SK-N-SH (cell line): Measurements from ENCODE around the gene SULT6B1. TPM values are rescaled to one million over a fixed set of nuclear protein-coding genes. Genes with fewer than 3 reads are reported as not detected.

Source experiments
- CTCF ChIA-PET: fragments of 300-600, 350-600 bp; formaldehyde crosslinking; extraction: SDS; loops from one replicate; lab custom pipeline; 2021; lab: Yijun Ruan, JAX
- POLR2A ChIA-PET: fragments of 350-600 bp; sonication (Branson Sonifier 250); formaldehyde crosslinking; extraction: SDS; loops from one replicate; lab custom pipeline; 2020; ENCODE audit warnings: antibody characterized with exemption, inconsistent platforms; lab: Yijun Ruan, JAX
- DNase-seq: peaks from one replicate; pipeline ENCODE4 v3.0.0; 2012
- H2AFZ ChIP-seq: fragments of 200-600 bp; sonication (generic); 2 replicates; pipeline ENCODE4 v1.8.1; 2016; ENCODE audit warnings: antibody characterized with exemption, mild to moderate bottlenecking, low read depth
- H3F3A ChIP-seq: fragments of 200-600 bp; sonication (generic); replicated peaks from 2 replicates; pipeline ENCODE3; 2016; ENCODE audit warnings: antibody characterized with exemption, mild to moderate bottlenecking; ENCODE audit not compliant: insufficient read depth
- H3K27ac ChIP-seq, 2 experiments: fragments of 200-500 bp in 1 of 2; fragments of 200-600 bp in 1 of 2; sonication (Bioruptor generic) in 1 of 2; sonication (generic), shearing (Covaris generic) in 1 of 2; 2 replicates each; pipeline versions ENCODE4 v1.5.1 to v1.6.1; 2014 to 2016; ENCODE audit warnings: low read depth in 2 of 2, inconsistent platforms in 1 of 2, low read length in 1 of 2, mild to moderate bottlenecking in 1 of 2, mixed read lengths in 1 of 2
- H3K27me3 ChIP-seq: fragments of 200-600 bp; sonication (generic), shearing (Covaris generic); 2 replicates; pipeline ENCODE4 v1.6.1; 2016; ENCODE audit warnings: mixed run types; ENCODE audit not compliant: insufficient read depth
- H3K36me3 ChIP-seq, 2 experiments: fragments of 200-500 bp in 1 of 2; fragments of 200-600 bp in 1 of 2; sonication (Bioruptor generic) in 1 of 2; sonication (generic) in 1 of 2; replicated peaks in 1 of 2; 2 replicates each; pipeline versions ENCODE3 to v1.5.1; 2014 to 2016; ENCODE audit warnings: low read length in 1 of 2, mild to moderate bottlenecking in 1 of 2; ENCODE audit not compliant: insufficient read depth in 2 of 2, control insufficient read depth in 1 of 2
- H3K4me1 ChIP-seq, 2 experiments: fragments of 200-500 bp in 1 of 2; fragments of 200-600 bp in 1 of 2; sonication (Bioruptor generic) in 1 of 2; sonication (generic), shearing (Covaris generic) in 1 of 2; 2 replicates each; pipeline versions ENCODE4 v1.5.1 to v1.6.1; 2014 to 2016; ENCODE audit warnings: low read depth in 1 of 2, low read length in 1 of 2, mixed run types in 1 of 2; ENCODE audit not compliant: insufficient read depth in 2 of 2, control insufficient read depth in 1 of 2
- H3K4me2 ChIP-seq: fragments of 200-600 bp; sonication (generic), shearing (Covaris generic); 2 replicates; pipeline ENCODE4 v1.6.1; 2017; ENCODE audit warnings: mixed run types
- H3K4me3 ChIP-seq, 2 experiments: fragments of 200-500 bp in 1 of 2; fragments of 200-600 bp in 1 of 2; sonication (Bioruptor generic) in 1 of 2; sonication (generic), shearing (Covaris generic) in 1 of 2; 2 replicates each; pipeline versions ENCODE4 v1.5.1 to v1.8.1; 2014 to 2016; ENCODE audit warnings: low read depth in 2 of 2, inconsistent platforms in 1 of 2, low read length in 1 of 2, mild to moderate bottlenecking in 1 of 2, mixed read lengths in 1 of 2, moderate library complexity in 1 of 2
- H3K79me2 ChIP-seq: fragments of 200-600 bp; sonication (generic); 2 replicates; pipeline ENCODE4 v1.8.1; 2017; ENCODE audit warnings: mild to moderate bottlenecking; ENCODE audit not compliant: insufficient read depth
- H3K9ac ChIP-seq: fragments of 200-600 bp; sonication (generic); 2 replicates; pipeline ENCODE4 v1.6.1; 2017; ENCODE audit warnings: mixed run types
- H3K9me2 ChIP-seq: fragments of 200-600 bp; sonication (generic); 2 replicates; pipeline ENCODE4 v1.6.1; 2017; ENCODE audit warnings: mixed run types
- H3K9me3 ChIP-seq: fragments of 200-600 bp; sonication (generic); 2 replicates; pipeline ENCODE4 v1.6.1; 2017; ENCODE audit warnings: mixed run types, mild to moderate bottlenecking, moderate library complexity
- H4K20me1 ChIP-seq: fragments of 200-600 bp; sonication (generic); 2 replicates; pipeline ENCODE4 v1.6.1; 2017; ENCODE audit warnings: mild to moderate bottlenecking, mixed run types; ENCODE audit not compliant: insufficient read depth
- EP300 ChIP-seq, 2 experiments: IDR thresholded peaks; 2 replicates each; pipeline versions ENCODE4 v1.4.0 to v1.6.1; 2012; ENCODE audit warnings: borderline replicate concordance in 1 of 2, low read depth in 1 of 2, low read length in 1 of 2
- FOXJ3 ChIP-seq: sonication (generic); formaldehyde crosslinking; IDR thresholded peaks from 2 replicates; pipeline ENCODE4 v1.5.1; 2020; ENCODE audit warnings: mild to moderate bottlenecking, missing genetic modification reagents
- GABPA ChIP-seq: IDR thresholded peaks from 2 replicates; pipeline ENCODE4 v1.4.0; 2012; ENCODE audit warnings: low read depth, mild to moderate bottlenecking
- JUND ChIP-seq: IDR thresholded peaks from 2 replicates; pipeline ENCODE4 v1.4.0; 2012
- MEF2A ChIP-seq: IDR thresholded peaks from 2 replicates; pipeline ENCODE4 v1.4.0; 2012; ENCODE audit warnings: low read depth, borderline replicate concordance
- PBX3 ChIP-seq: IDR thresholded peaks from 2 replicates; pipeline ENCODE4; 2012
- POLR2AphosphoS5 ChIP-seq: IDR thresholded peaks from 2 replicates; pipeline ENCODE4 v1.6.1; 2012; ENCODE audit warnings: low read depth, low read length
- RCOR1 ChIP-seq: fragments of 150-350 bp; IDR thresholded peaks from 2 replicates; pipeline ENCODE4 v1.6.1; 2017; ENCODE audit warnings: antibody characterized with exemption, low read length
- REST ChIP-seq: IDR thresholded peaks from 2 replicates; pipeline ENCODE4 v1.6.1; 2012; ENCODE audit warnings: mild to moderate bottlenecking, low read depth, low read length, moderate library complexity
- TAF1 ChIP-seq: IDR thresholded peaks from 2 replicates; pipeline ENCODE4 v1.6.1; 2012; ENCODE audit warnings: low read depth, mild to moderate bottlenecking, low read length, moderate library complexity, borderline replicate concordance
- TCF12 ChIP-seq: IDR thresholded peaks from 2 replicates; pipeline ENCODE4 v1.4.0; 2012
- USF1 ChIP-seq: IDR thresholded peaks from 2 replicates; pipeline ENCODE4 v1.4.0; 2012; ENCODE audit warnings: low read depth, borderline replicate concordance
- WGBS: methylation state at CpG from one replicate; pipeline ENCODE4 v1.1.6; 2017; ENCODE audit warnings: low lambda C conversion rate; 5-methylcytosine and 5-hydroxymethylcytosine counted together
- polyA plus RNA-seq, 3 experiments: library from polyadenylated mRNA; depleted of rRNA; stranded (reverse); fragments of >200 nt; gene quantifications; 2 replicates each; pipeline ENCODE4 v1.2.3, GENCODE V29; 2012
- TF ChIP-seq, protein P1 (sequence below): IDR thresholded peaks from 2 replicates; pipeline ENCODE4 v1.4.0; 2012; ENCODE audit warnings: low read depth

The SULT6B1 gene
- polyA plus RNA-seq, 1 of the 3 experiments (the other 2 are of a cell fraction): not detected

DNA sequence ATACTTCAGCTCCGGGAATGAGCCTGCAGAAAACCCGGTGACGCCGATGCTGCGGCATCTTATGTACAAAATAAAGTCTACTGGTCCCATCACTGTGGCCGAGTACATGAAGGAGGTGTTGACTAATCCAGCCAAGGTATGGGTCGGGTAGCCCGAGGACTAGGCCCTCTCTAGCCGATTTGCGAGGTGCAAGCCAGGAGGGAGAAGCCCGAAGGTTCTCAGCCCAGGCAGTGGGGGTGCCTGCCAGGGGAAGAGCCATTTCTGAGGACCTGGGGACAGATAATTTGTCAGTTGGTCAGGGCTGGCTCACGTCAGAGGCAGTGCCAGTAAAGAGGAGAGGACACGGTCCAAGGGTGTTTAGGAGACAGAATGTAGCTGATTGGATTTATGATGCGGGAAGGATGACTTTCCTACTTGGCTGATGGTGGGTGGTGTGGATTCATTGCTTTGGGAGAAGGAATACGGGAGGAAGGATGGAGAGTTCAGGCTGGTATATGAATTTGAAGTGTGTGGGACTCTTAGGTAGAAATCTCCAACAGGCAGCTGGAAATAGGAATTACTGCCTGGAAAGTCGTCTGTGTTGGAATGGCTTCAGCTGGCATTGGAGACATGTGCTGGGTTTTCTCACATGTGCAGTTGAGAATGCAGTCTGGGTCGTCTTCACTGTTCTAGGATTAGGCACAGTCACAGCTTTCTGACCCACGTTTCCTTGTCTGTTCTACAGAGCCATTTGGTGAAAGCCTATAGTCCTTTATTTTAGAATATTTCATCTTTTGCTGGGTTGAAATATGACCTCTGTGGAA lies 43.9 kb upstream of the SULT6B1 start:
- peak overlapping the region; percentile 94 to 97 for H3K4me3 ChIP-seq
- WGBS: 15% methylated on average over 18 of the region's 18 CpGs
- peaks cover 27 to 49% of the 10 kb centered on the region in 2 experiments for H3K36me3 ChIP-seq
- H2AFZ ChIP-seq: peak overlapping the region; percentile 90
- POLR2A ChIA-PET: interaction anchor here (1.0 kb wide), 1 partner anchor 13 kb away, joined by 7 read pairs; no protein-coding TSS in a partner anchor
- H3K9me2 ChIP-seq: no peaks in the 10 kb centered on the region
- peaks cover 98% of the 10 kb centered on the region for H3K79me2 ChIP-seq
- TF ChIP-seq POLR2AphosphoS5 (no peak), TAF1 (no peak), REST (no peak), FOXJ3 (no peak), TCF12 (no peak), MEF2A (no peak), RCOR1 (no peak), USF1 (no peak), EP300 (IDR thresholded peaks at IDR 0.05; ENCODE audit: borderline replicate concordance in 1 of 2, low read depth in 1 of 2, low read length in 1 of 2) (no peak), JUND (no peak), GABPA (no peak), PBX3 (no peak)
- TF ChIP-seq, protein P1, sequence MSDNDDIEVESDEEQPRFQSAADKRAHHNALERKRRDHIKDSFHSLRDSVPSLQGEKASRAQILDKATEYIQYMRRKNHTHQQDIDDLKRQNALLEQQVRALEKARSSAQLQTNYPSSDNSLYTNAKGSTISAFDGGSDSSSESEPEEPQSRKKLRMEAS: no peak
- H3K4me2 ChIP-seq: peak overlapping the region; percentile 87
- H3K9ac ChIP-seq: peak overlapping the region; percentile 83
- H3K9me3 ChIP-seq: no peaks in the 10 kb centered on the region
- CTCF ChIA-PET: interaction anchor here (0.6 to 1.6 kb wide), 10 partner anchors 9 to 600 kb away, joined by 3 to 5 read pairs (median 4); no protein-coding TSS in a partner anchor
- no peaks in the 10 kb centered on the region for H3K27me3 ChIP-seq
- peaks cover 4% of the 10 kb centered on the region for H3F3A ChIP-seq
- H3K4me1 ChIP-seq: peaks cover 16 to 28% of the 10 kb centered on the region in 2 experiments; a peak in 3 of 4 replicates
- peak overlapping the region; percentile 83 to 90 for H3K27ac ChIP-seq
- H4K20me1 ChIP-seq: peaks cover 11% of the 10 kb centered on the region
- DNase-seq: peak; percentile 64
